HCT116 (cell line): ENCODE measurements around the gene BCAR1. TPM values are rescaled to one million over a fixed set of nuclear protein-coding genes. Genes with fewer than 3 reads are reported as not detected.
"Not testable (repeated sequence)": the region's sequence is repeated elsewhere in the genome, so short reads cannot be mapped to it uniquely, and the experiment has no call there.

Experiments used
- ATAC-seq: fragments of 200-7000 bp; cut with Tn5 transposase; 2 replicates; pipeline ENCODE4 v1.9.1; 2020; ENCODE audit warnings: mild to moderate bottlenecking, moderate library complexity
- BruUV-seq: library from RNA; stranded (reverse); fragments of 400-500 nt; replicated peaks from 2 replicates; lab custom pipeline; 2021; lab: Mats Ljungman, UMichigan
- CTCF ChIA-PET: fragments of 300-600 bp; sonication (Branson Sonifier 250); formaldehyde crosslinking; loops from one replicate; lab custom pipeline; 2021; ENCODE audit warnings: antibody characterized with exemption; lab: Charles Lee
- POLR2A ChIA-PET: fragments of 300-600, 350-600 bp; sonication (Branson Sonifier 250); formaldehyde crosslinking; loops from one replicate; lab custom pipeline; 2021; ENCODE audit warnings: antibody characterized with exemption; lab: Charles Lee
- RAD21 ChIA-PET, 2 experiments: fragments of 300-600 bp; sonication (Branson Sonifier 250); formaldehyde crosslinking; loops; one replicate each; lab custom pipeline; 2023; ENCODE audit warnings: low total read pairs in 2 of 2; ENCODE audit not compliant: uncharacterized antibody in 2 of 2, unreplicated experiment in 2 of 2, low non-redundant PET in 1 of 2; lab: Charles Lee
- DNase-seq: peaks from one replicate; pipeline ENCODE4 v3.0.0-alpha.2; 2010; ENCODE audit warnings: low read depth, low spot score
- H2AFZ ChIP-seq: fragments of 200-600 bp; shearing (Covaris generic), sonication (generic); 2 replicates; pipeline ENCODE4 v1.6.1; 2017; ENCODE audit warnings: low read depth, mixed run types, mixed read lengths, antibody characterized with exemption, low read length; ENCODE audit not compliant: poor library complexity, severe bottlenecking
- H3K27ac ChIP-seq: 2 replicates; pipeline ENCODE4 v1.5.1; 2012; ENCODE audit warnings: low read depth, low read length
- H3K27me3 ChIP-seq: fragments of 200-600 bp; sonication (generic); 2 replicates; pipeline ENCODE4 v1.6.1; 2016; ENCODE audit warnings: mixed run types, low read length, mixed read lengths; ENCODE audit not compliant: insufficient read depth
- H3K36me3 ChIP-seq, 2 experiments: fragments of 200-500 bp in 1 of 2; fragments of 200-600 bp in 1 of 2; sonication (Bioruptor generic) in 1 of 2; sonication (generic) in 1 of 2; 2 replicates each; pipeline versions ENCODE4 v1.5.1 to v1.6.1; 2014 to 2016; ENCODE audit warnings: low read length in 2 of 2, inconsistent platforms in 1 of 2, mixed read lengths in 1 of 2, mixed run types in 1 of 2; ENCODE audit not compliant: insufficient read depth in 2 of 2, control insufficient read depth in 1 of 2
- H3K4me1 ChIP-seq, 2 experiments: fragments of 200-600 bp in 1 of 2; sonication (generic) in 1 of 2; 2 replicates each; pipeline versions ENCODE4 v1.5.1 to v1.6.1; 2012 to 2017; ENCODE audit warnings: low read length in 2 of 2, inconsistent platforms in 1 of 2, mild to moderate bottlenecking in 1 of 2, mixed read lengths in 1 of 2, mixed run types in 1 of 2, moderate library complexity in 1 of 2; ENCODE audit not compliant: insufficient read depth in 2 of 2, control insufficient read depth in 1 of 2
- H3K4me2 ChIP-seq: fragments of 200-600 bp; sonication (generic); 2 replicates; pipeline ENCODE4 v1.6.1; 2017; ENCODE audit warnings: mixed run types, low read length, mixed read lengths
- H3K4me3 ChIP-seq, 2 experiments: fragments of 200-600 bp in 1 of 2; sonication (generic) in 1 of 2; replicated peaks in 1 of 2; 2 replicates each; pipeline ENCODE4 v1.5.1; 2011 to 2016; ENCODE audit warnings: low read length in 2 of 2, control low read depth in 1 of 2, low read depth in 1 of 2, mild to moderate bottlenecking in 1 of 2, mixed read lengths in 1 of 2, mixed run types in 1 of 2
- H3K79me2 ChIP-seq: fragments of 200-600 bp; sonication (generic); 2 replicates; pipeline ENCODE4 v1.6.1; 2017; ENCODE audit warnings: mild to moderate bottlenecking, mixed run types, low read length, moderate library complexity, mixed read lengths; ENCODE audit not compliant: insufficient read depth
- H3K9ac ChIP-seq: fragments of 200-600 bp; sonication (generic); 2 replicates; pipeline ENCODE4 v1.6.1; 2016; ENCODE audit warnings: low read length, mixed read lengths
- H3K9me2 ChIP-seq: fragments of 200-600 bp; sonication (generic), shearing (Covaris generic); 2 replicates; pipeline ENCODE4 v1.6.1; 2017; ENCODE audit warnings: mixed run types, mild to moderate bottlenecking, moderate library complexity; ENCODE audit not compliant: insufficient read depth
- H3K9me3 ChIP-seq, 2 experiments: fragments of 200-500 bp in 1 of 2; fragments of 200-600 bp in 1 of 2; sonication (Bioruptor generic) in 1 of 2; sonication (generic) in 1 of 2; 2 replicates each; pipeline ENCODE4 v1.6.1; 2014 to 2017; ENCODE audit warnings: low read length in 2 of 2, mixed read lengths in 2 of 2, inconsistent platforms in 1 of 2, low read depth in 1 of 2, mild to moderate bottlenecking in 1 of 2, mixed run types in 1 of 2, moderate library complexity in 1 of 2; ENCODE audit not compliant: control insufficient read depth in 1 of 2, insufficient read depth in 1 of 2
- H4K20me1 ChIP-seq: fragments of 200-600 bp; sonication (generic), shearing (Covaris generic); 2 replicates; pipeline ENCODE4 v1.6.1; 2017; ENCODE audit warnings: mixed run types, mild to moderate bottlenecking, moderate library complexity; ENCODE audit not compliant: insufficient read depth
- CBX3 ChIP-seq: IDR thresholded peaks from 2 replicates; pipeline ENCODE4 v1.6.1; 2012; ENCODE audit warnings: low read depth
- ELF1 ChIP-seq: IDR thresholded peaks from 2 replicates; pipeline ENCODE4 v1.6.1; 2012; ENCODE audit warnings: low read depth, borderline replicate concordance
- EZH2phosphoT487 ChIP-seq: fragments of 200-600 bp; IDR thresholded peaks from 2 replicates; pipeline ENCODE4 v1.6.1; 2018; ENCODE audit warnings: antibody characterized with exemption, borderline replicate concordance
- FOSL1 ChIP-seq: IDR thresholded peaks from 2 replicates; pipeline ENCODE4 v1.6.1; 2012; ENCODE audit warnings: low read depth
- JUND ChIP-seq: IDR thresholded peaks from 2 replicates; pipeline ENCODE4 v1.6.1; 2012
- RAD21 ChIP-seq: IDR thresholded peaks from 2 replicates; pipeline ENCODE4 v1.6.1; 2012; ENCODE audit warnings: low read depth, mild to moderate bottlenecking
- SIN3A ChIP-seq: IDR thresholded peaks from 2 replicates; pipeline ENCODE4 v1.6.1; 2012; ENCODE audit warnings: low read depth
- SRF ChIP-seq: IDR thresholded peaks from 2 replicates; pipeline ENCODE4 v1.6.1; 2012; ENCODE audit warnings: low read depth
- TCF7L2 ChIP-seq: IDR thresholded peaks from 2 replicates; pipeline ENCODE4 v1.7.0; 2011; ENCODE audit warnings: borderline replicate concordance, inconsistent platforms; ENCODE audit not compliant: insufficient read depth, insufficient read length; ENCODE audit errors: extremely low read depth
- YY1 ChIP-seq: IDR thresholded peaks from 2 replicates; pipeline ENCODE4 v1.6.1; 2011; ENCODE audit warnings: low read length, low read depth, moderate library complexity, mild to moderate bottlenecking; ENCODE audit not compliant: insufficient replicate concordance; ENCODE audit errors: extremely low read depth
- ZFX ChIP-seq: fragments of 450-650 bp; IDR thresholded peaks from 2 replicates; pipeline ENCODE4 v1.6.1; 2017
- ZNF274 ChIP-seq: fragments of 200-500 bp; sonication (Bioruptor generic); IDR thresholded peaks from 2 replicates; pipeline ENCODE4 v1.6.1; 2014; ENCODE audit warnings: mild to moderate bottlenecking, low read depth, low read length, inconsistent platforms
- intact Hi-C: fragments of 100-400 bp; cut with micrococcal nuclease; formaldehyde crosslinking; loops from 2 replicates; pipeline ENCODE4 v1.10.0; 2022
- total RNA-seq: library from RNA; stranded (reverse); gene quantifications from one replicate; pipeline ENCODE4 v1.2.1, GENCODE V29; 2021; ENCODE audit not compliant: unreplicated experiment

The BCAR1 gene
- total RNA-seq, 1 experiment from 2014 or later, result 49.6 TPM

GRCh38 chr16:75206749-75207451, 44.5 kb downstream of the BCAR1 start, which contains the start of gene CTRB2:
CTRB2 (minus strand) TSS chr16:75207161; CDS start chr16:75207141, 20 bp downstream.
- no peak within 1 kb of the TSS for H3K4me3 ChIP-seq
- H3K9me3 ChIP-seq, result no peaks in the 10 kb centered on the region
- DNase-seq, result no peak
- CTCF ChIA-PET, result no interaction called here
- BruUV-seq, result no TSS peak
- intact Hi-C loops, result no loop called here
- no peaks in the 10 kb centered on the region for H3K36me3 ChIP-seq
- H2AFZ ChIP-seq, result no peak within 1 kb of the TSS
- no peaks in the 10 kb centered on the region for H3K4me1 ChIP-seq
- RAD21 ChIA-PET, result no interaction called here
- TF ChIP-seq FOSL1 (no peak), YY1 (no peak), RAD21 (no peak), ZNF274 (no peak), EZH2phosphoT487 (no peak), ELF1 (no peak), JUND (no peak), TCF7L2 (no peak), CBX3 (no peak), SRF (no peak), ZFX (no peak), SIN3A (no peak)
- POLR2A ChIA-PET, result interaction anchor here (1.0 kb wide), 1 partner anchor 18 kb away, joined by 4 read pairs; no protein-coding TSS in a partner anchor
- H3K4me2 ChIP-seq, result no peak within 1 kb of the TSS
- H3K9me2 ChIP-seq, result no peaks in the 10 kb centered on the region
- H3K79me2 ChIP-seq, result no peaks in the 10 kb centered on the region
- no peaks in the 10 kb centered on the region for H4K20me1 ChIP-seq
- H3K27ac ChIP-seq, result no peak within 1 kb of the TSS
- 0 out of 2 replicates have a peak, but pooled peaks have one; percentile 15 for ATAC-seq
- no peaks in the 10 kb centered on the region for H3K27me3 ChIP-seq
- H3K9ac ChIP-seq, result no peak within 1 kb of the TSS

DNA sequence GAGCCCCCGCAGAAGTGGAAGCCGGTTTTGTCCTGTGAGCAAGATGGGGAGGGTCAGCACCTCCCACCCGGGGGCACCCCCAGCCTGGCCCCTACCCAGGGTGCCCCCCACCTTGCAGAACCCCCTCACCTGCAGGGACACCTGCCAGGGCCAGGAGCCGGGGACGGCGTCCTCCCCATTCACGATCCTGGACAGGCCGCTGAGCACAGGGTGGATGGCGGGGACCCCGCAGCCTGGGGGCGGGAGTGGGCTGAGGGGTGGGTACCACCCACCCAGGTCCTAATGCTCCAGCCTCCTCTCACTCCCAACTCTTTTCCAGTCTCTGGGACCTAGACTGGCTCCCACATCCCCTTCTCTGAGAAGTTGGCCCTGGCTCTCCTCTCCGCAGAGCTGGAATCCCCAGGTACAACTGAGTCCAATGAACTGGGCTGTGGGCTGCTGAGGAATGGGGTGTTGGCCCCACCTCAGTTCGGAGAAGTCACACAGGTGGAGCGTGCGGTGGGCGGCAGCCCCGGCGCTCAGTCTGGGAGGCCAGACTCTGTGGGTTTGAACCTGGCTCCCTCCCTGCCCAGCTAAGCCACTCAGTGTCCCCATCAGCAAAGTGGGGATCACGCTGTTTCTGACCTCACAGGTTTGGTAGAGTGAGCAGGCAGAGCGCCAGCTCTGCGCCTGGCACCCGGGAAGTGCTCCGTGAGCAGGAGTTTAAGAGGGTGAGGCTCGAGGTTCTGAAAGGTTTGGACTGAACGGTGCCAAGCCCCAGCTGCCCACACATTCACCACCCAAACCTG, 45.3 kb downstream of the BCAR1 start:
- BruUV-seq, H2AFZ ChIP-seq, H3K9me3 ChIP-seq, H3K27me3 ChIP-seq, H3K4me3 ChIP-seq, H3K9ac ChIP-seq, H3K79me2 ChIP-seq, intact Hi-C loops, CTCF ChIA-PET, H3K27ac ChIP-seq, RAD21 ChIA-PET, H3K9me2 ChIP-seq, DNase-seq, H4K20me1 ChIP-seq, H3K4me1 ChIP-seq, ATAC-seq, H3K36me3 ChIP-seq, H3K4me2 ChIP-seq: not testable (repeated sequence)
- POLR2A ChIA-PET, result interaction anchor here (1.0 kb wide), 1 partner anchor 19 kb away, joined by 4 read pairs; no protein-coding TSS in a partner anchor

- intact Hi-C loops, H3K9ac ChIP-seq, H3K4me1 ChIP-seq, H3K27ac ChIP-seq, H3K4me3 ChIP-seq, H3K9me2 ChIP-seq, ATAC-seq, H2AFZ ChIP-seq, BruUV-seq, H3K4me2 ChIP-seq, DNase-seq, H3K36me3 ChIP-seq, H4K20me1 ChIP-seq, H3K9me3 ChIP-seq, RAD21 ChIA-PET, CTCF ChIA-PET, POLR2A ChIA-PET, H3K79me2 ChIP-seq, H3K27me3 ChIP-seq: not testable (repeated sequence)
Observed at GRCh38 chr16:75205438-75205837, 46.0 kb downstream of the BCAR1 start.
